Endodermal cell (in vitro differentiated cells): Measurements from ENCODE around the gene ARHGAP8. TPM values are rescaled to one million over a fixed set of nuclear protein-coding genes. Genes with fewer than 3 reads are reported as not detected.

ENCODE experiments used
- DNase-seq: peaks from one replicate; pipeline ENCODE4 v3.0.0-alpha.2; 2017
- H3K27ac ChIP-seq: 2 replicates; pipeline ENCODE4 v1.5.1; 2013; ENCODE audit warnings: mild to moderate bottlenecking, low read depth, low read length, moderate library complexity
- H3K27me3 ChIP-seq: 2 replicates; pipeline ENCODE4 v1.6.1; 2013; ENCODE audit warnings: mild to moderate bottlenecking, low read length, moderate library complexity; ENCODE audit not compliant: insufficient read depth, control insufficient read depth, poor library complexity, severe bottlenecking
- H3K36me3 ChIP-seq: 2 replicates; pipeline ENCODE4 v1.7.0; 2013; ENCODE audit warnings: mild to moderate bottlenecking, low read length, moderate library complexity; ENCODE audit not compliant: control insufficient read depth, insufficient read depth
- H3K4me1 ChIP-seq: one replicate; pipeline ENCODE4 v1.7.0; 2013; ENCODE audit warnings: low read length; ENCODE audit not compliant: control insufficient read depth, insufficient read depth
- H3K4me3 ChIP-seq: 2 replicates; pipeline ENCODE4 v1.5.1; 2013; ENCODE audit warnings: mild to moderate bottlenecking, low read length, moderate library complexity
- H3K9ac ChIP-seq: 2 replicates; pipeline ENCODE4 v1.6.1; 2013; ENCODE audit warnings: mild to moderate bottlenecking, low read length, moderate library complexity; ENCODE audit not compliant: poor library complexity, severe bottlenecking; ENCODE audit errors: extremely low read depth
- H3K9me3 ChIP-seq: 2 replicates; pipeline ENCODE4 v1.6.1; 2013; ENCODE audit warnings: mild to moderate bottlenecking, low read length, moderate library complexity; ENCODE audit not compliant: control insufficient read depth
- H3K27ac Mint-ChIP-seq: 2 replicates; pipeline ENCODE4 v1.8.0; 2020; ENCODE audit warnings: mixed read lengths
- H3K27me3 Mint-ChIP-seq: 2 replicates; pipeline ENCODE4 v1.8.0; 2021; ENCODE audit warnings: mild to moderate bottlenecking, mixed read lengths; ENCODE audit not compliant: insufficient read depth
- H3K36me3 Mint-ChIP-seq: 2 replicates; pipeline ENCODE4 v1.8.0; 2020; ENCODE audit warnings: low read depth, mixed read lengths
- H3K4me1 Mint-ChIP-seq: 2 replicates; pipeline ENCODE4 v1.8.0; 2020; ENCODE audit warnings: mixed read lengths
- H3K4me3 Mint-ChIP-seq: 2 replicates; pipeline ENCODE4 v1.8.0; 2020; ENCODE audit warnings: mild to moderate bottlenecking, moderate library complexity, mixed read lengths
- H3K9me3 Mint-ChIP-seq: 2 replicates; pipeline ENCODE4 v1.8.0; 2020; ENCODE audit warnings: mild to moderate bottlenecking, mixed read lengths
- CTCF ChIP-seq: fragments of 200-600 bp; sonication (generic); conservative IDR thresholded peaks from 2 replicates; pipeline ENCODE4 v1.5.0; 2021; ENCODE audit warnings: antibody characterized with exemption, mild to moderate bottlenecking
- WGBS, 2 experiments: methylation state at CpG; one replicate each; pipeline versions ENCODE4 v1.1.5 to v1.1.7; 2013; ENCODE audit warnings: missing lambda C conversion rate in 2 of 2, mixed read lengths in 1 of 2; ENCODE audit not compliant: insufficient coverage in 1 of 2, insufficient read length in 1 of 2; 5-methylcytosine and 5-hydroxymethylcytosine counted together
- total RNA-seq, 2 donors: library from RNA; stranded (reverse); fragmentation: NEBNext Ultra II Directional in 1 of 2; extraction: Animal tissue kit (Norgen Biotek cat#: 25700) in 1 of 2; gene quantifications; 2 replicates in 1 of 2; 3 replicates in 1 of 2; pipeline ENCODE4 v1.2.1, GENCODE V29; 2021

ARHGAP8 gene
- total RNA-seq, 2 donors from 2014 or later = 45.2 to 51.3 TPM

DNA sequence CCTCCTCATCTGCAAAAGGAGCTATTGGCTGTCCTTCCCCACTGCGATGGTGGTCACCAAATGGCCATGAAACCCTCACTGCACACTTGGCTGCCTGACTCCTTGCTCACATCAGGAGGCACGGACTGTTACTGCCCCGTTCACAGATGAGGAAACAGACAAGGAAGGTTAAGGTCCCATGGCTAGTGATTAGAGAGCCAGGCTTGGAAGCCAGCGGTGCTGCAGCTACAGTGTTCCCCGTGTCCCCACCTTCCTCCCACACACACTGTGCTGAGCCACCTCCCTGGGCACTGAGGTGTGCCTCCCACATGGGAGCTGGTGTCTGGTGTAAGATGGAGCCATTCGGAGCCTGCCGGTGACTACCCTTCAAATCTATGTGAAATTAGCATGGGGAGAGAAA is 2.6 kb downstream of the ARHGAP8 start:
- peaks cover 5% of the 10 kb centered on the region for H3K9me3 Mint-ChIP-seq
- no peak for DNase-seq
- peaks cover 11% of the 10 kb centered on the region for H3K36me3 Mint-ChIP-seq
- H3K36me3 ChIP-seq = no peaks in the 10 kb centered on the region
- H3K27ac ChIP-seq = no peak overlapping the region
- 78 to 82% methylated on average over 5 to 6 of the region's 7 CpGs for WGBS, 2 experiments
- H3K4me3 ChIP-seq = no peak overlapping the region
- H3K9ac ChIP-seq = no peak overlapping the region
- peaks cover 5% of the 10 kb centered on the region for H3K4me1 ChIP-seq
- H3K9me3 ChIP-seq = no peaks in the 10 kb centered on the region
- no peak overlapping the region for H3K27ac Mint-ChIP-seq
- H3K4me1 Mint-ChIP-seq = peaks cover 25% of the 10 kb centered on the region
- H3K27me3 Mint-ChIP-seq = no peaks in the 10 kb centered on the region
- H3K4me3 Mint-ChIP-seq = no peak overlapping the region
- peaks cover 13% of the 10 kb centered on the region for H3K27me3 ChIP-seq
- TF ChIP-seq CTCF = no peak

GRCh38 chr22:44755417-44755816 is 3.0 kb downstream of the ARHGAP8 start:
- TF ChIP-seq CTCF = no peak
- Histone ChIP-seq H3K9ac (no peak overlapping the region), H3K27me3 (peaks cover 13% of the 10 kb centered on the region), H3K27ac (no peak overlapping the region), H3K36me3 (no peaks in the 10 kb centered on the region), H3K4me1 (peaks cover 5% of the 10 kb centered on the region), H3K9me3 (no peaks in the 10 kb centered on the region), H3K4me3 (no peak overlapping the region)
- peak overlapping the region; percentile 10 for H3K4me3 Mint-ChIP-seq
- H3K9me3 Mint-ChIP-seq = peaks cover 2% of the 10 kb centered on the region
- peak overlapping the region; percentile 4 for H3K27ac Mint-ChIP-seq
- WGBS, 2 experiments = 51 to 56% methylated on average over 5 to 6 of the region's 6 CpGs
- DNase-seq = no peak
- H3K36me3 Mint-ChIP-seq = peaks cover 11% of the 10 kb centered on the region
- peaks cover 25% of the 10 kb centered on the region for H3K4me1 Mint-ChIP-seq
- no peaks in the 10 kb centered on the region for H3K27me3 Mint-ChIP-seq

- peaks cover 13% of the 10 kb centered on the region for H3K27me3 ChIP-seq
- no peaks in the 10 kb centered on the region for H3K27me3 Mint-ChIP-seq
- WGBS, 2 experiments = 78 to 79% methylated on average over 7 to 9 of the region's 9 CpGs
- no peaks in the 10 kb centered on the region for H3K36me3 ChIP-seq
- peaks cover 5% of the 10 kb centered on the region for H3K4me1 ChIP-seq
- TF ChIP-seq CTCF = no peak
- DNase-seq = peak; percentile 77
- no peaks in the 10 kb centered on the region for H3K9me3 ChIP-seq
- peak overlapping the region; percentile 10 for H3K4me3 Mint-ChIP-seq
- H3K27ac ChIP-seq = no peak overlapping the region
- no peak overlapping the region for H3K4me3 ChIP-seq
- peaks cover 13% of the 10 kb centered on the region for H3K36me3 Mint-ChIP-seq
- H3K4me1 Mint-ChIP-seq = peaks cover 25% of the 10 kb centered on the region
- peak overlapping the region; percentile 4 for H3K27ac Mint-ChIP-seq
- H3K9me3 Mint-ChIP-seq = no peaks in the 10 kb centered on the region
- no peak overlapping the region for H3K9ac ChIP-seq
These were observed 3.6 kb downstream of the ARHGAP8 start for GRCh38 chr22:44755956-44756361.
